HepG2 (cell line): ENCODE measurements around the gene FASTKD1. TPM values are rescaled to one million over a fixed set of nuclear protein-coding genes. Genes with fewer than 3 reads are reported as not detected.
A peak's percentile ranks its signal among the peaks of the same experiment; 100 is the strongest.

ENCODE experiments used
- ATAC-seq: fragments of 200-7000 bp; cut with Tn5 transposase; 3 replicates; pipeline ENCODE4 v1.9.1; 2020; ENCODE audit warnings: mild to moderate bottlenecking, moderate library complexity
- BruUV-seq: library from RNA; stranded (reverse); fragments of 400-500 nt; replicated peaks from 2 replicates; lab custom pipeline; 2021; lab: Mats Ljungman, UMichigan
- CTCF ChIA-PET: fragments of 300-600 bp; formaldehyde crosslinking; extraction: SDS; loops from one replicate; lab custom pipeline; 2021; ENCODE audit warnings: low total read pairs, inconsistent platforms, low intra/inter-chr PET ratio; lab: Yijun Ruan, JAX
- POLR2A ChIA-PET: fragments of 350-600 bp; sonication (Branson Sonifier 250); formaldehyde crosslinking; loops from one replicate; lab custom pipeline; 2020; ENCODE audit warnings: antibody characterized with exemption, inconsistent platforms; lab: Yijun Ruan, JAX
- DNase-seq: peaks from one replicate; pipeline ENCODE4 v3.0.0-alpha.2; 2015; ENCODE audit warnings: low spot score
- FAIRE-seq: peaks from 3 replicates; lab custom pipeline; 2011; peaks lifted over from hg19 to GRCh38; lab: Jason Lieb, UNC
- H2AFZ ChIP-seq: one replicate; pipeline ENCODE4 v1.6.1; 2011; ENCODE audit warnings: low read length, inconsistent platforms
- H3K27ac ChIP-seq: fragments of 300-600 bp; 3 replicates; pipeline ENCODE4 v1.8.0; 2011; ENCODE audit warnings: mixed run types, mild to moderate bottlenecking, mixed read lengths, low read length, inconsistent platforms; ENCODE audit not compliant: insufficient read depth; ENCODE audit errors: extremely low read length
- H3K27me3 ChIP-seq, 2 experiments: fragments of 200-600 bp in 1 of 2; 2 replicates in 1 of 2; 3 replicates in 1 of 2; pipeline versions ENCODE4 v1.6.0 to v1.8.0; 2011; ENCODE audit warnings: low read length in 2 of 2, mild to moderate bottlenecking in 2 of 2, moderate library complexity in 2 of 2, inconsistent platforms in 1 of 2; ENCODE audit not compliant: insufficient read depth in 2 of 2, control insufficient read depth in 1 of 2
- H3K36me3 ChIP-seq, 2 experiments: fragments of 200-600 bp in 1 of 2; replicated peaks in 1 of 2; 2 replicates in 1 of 2; 3 replicates in 1 of 2; pipeline versions ENCODE4 v1.5.1 to v1.8.0; 2011; ENCODE audit warnings: low read length in 2 of 2, inconsistent platforms in 1 of 2; ENCODE audit not compliant: insufficient read depth in 2 of 2, control insufficient read depth in 1 of 2
- H3K4me1 ChIP-seq: 2 replicates; pipeline ENCODE4 v1.5.1; 2012; ENCODE audit warnings: low read length, inconsistent platforms; ENCODE audit not compliant: insufficient read depth
- H3K4me2 ChIP-seq: 2 replicates; pipeline ENCODE4 v1.6.0; 2011; ENCODE audit warnings: low read depth, low read length, inconsistent platforms
- H3K4me3 ChIP-seq, 3 experiments: fragments of 200-600 bp in 1 of 3; sonication (generic), shearing (Covaris generic) in 1 of 3; replicated peaks in 1 of 3; 2 replicates each; pipeline ENCODE4 v1.5.1; 2011 to 2016; ENCODE audit warnings: low read length in 3 of 3, inconsistent platforms in 2 of 3, low read depth in 2 of 3, mild to moderate bottlenecking in 2 of 3, control low read depth in 1 of 3, mixed read lengths in 1 of 3; ENCODE audit not compliant: insufficient read depth in 1 of 3
- H3K79me2 ChIP-seq: one replicate; pipeline ENCODE4 v1.6.1; 2011; ENCODE audit warnings: low read length, inconsistent platforms; ENCODE audit not compliant: insufficient read depth
- H3K9ac ChIP-seq: 2 replicates; pipeline ENCODE4 v1.6.0; 2011; ENCODE audit warnings: mild to moderate bottlenecking, low read depth, low read length, inconsistent platforms; ENCODE audit not compliant: insufficient read depth
- H3K9me3 ChIP-seq: 2 replicates; pipeline ENCODE4 v1.5.1; 2012; ENCODE audit warnings: mild to moderate bottlenecking, low read length
- H4K20me1 ChIP-seq: 2 replicates; pipeline ENCODE4 v1.6.0; 2011; ENCODE audit warnings: inconsistent platforms, mild to moderate bottlenecking, low read length, moderate library complexity; ENCODE audit not compliant: insufficient read depth
- RFX1 ChIP-seq: fragments of 450-650 bp; IDR thresholded peaks from 2 replicates; pipeline ENCODE4 v1.6.1; 2017
- TBX3 ChIP-seq: fragments of 450-650 bp; IDR thresholded peaks from 2 replicates; pipeline ENCODE4 v1.6.1; 2017; ENCODE audit warnings: antibody characterized with exemption, mild to moderate bottlenecking, inconsistent platforms, borderline replicate concordance
- WIZ ChIP-seq: sonication (generic); formaldehyde crosslinking; IDR thresholded peaks from 2 replicates; pipeline ENCODE4 v1.5.1; 2020; ENCODE audit warnings: mild to moderate bottlenecking, missing genetic modification reagents
- ZNF224 ChIP-seq: sonication (generic); formaldehyde crosslinking; IDR thresholded peaks from 2 replicates; pipeline ENCODE4 v1.5.0; 2020; ENCODE audit warnings: mild to moderate bottlenecking, missing genetic modification reagents
- WGBS: methylation state at CpG from one replicate; pipeline ENCODE4 v1.1.6; 2017; ENCODE audit warnings: low lambda C conversion rate; 5-methylcytosine and 5-hydroxymethylcytosine counted together
- in situ Hi-C: cut with HindIII; loops from 2 replicates; pipeline ENCODE4 v1.10.0; 2017; ENCODE audit warnings: low pct_unique_long_range_greater_than_20kb; ENCODE audit not compliant: extremely low pct_ligation_motif_present
- intact Hi-C: fragments of 100-400 bp; cut with micrococcal nuclease; formaldehyde crosslinking; loops from one replicate; pipeline ENCODE4 v1.10.0; 2022; ENCODE audit not compliant: unreplicated experiment
- polyA plus RNA-seq, 8 experiments: library from polyadenylated mRNA; depleted of rRNA in 3 of 8; stranded (reverse) in 7 of 8; unstranded in 1 of 8; fragments of >200 nt; fragmentation: Illumina TruSeq in 4 of 8; extraction: Trizol in 4 of 8; gene quantifications; 2 replicates each; pipeline versions ENCODE4 v1.2.1 to v1.2.3, GENCODE V29; 2011 to 2016; ENCODE audit warnings: low read depth in 4 of 8, missing spikeins in 1 of 8, mixed read lengths in 1 of 8; ENCODE audit not compliant: insufficient read depth in 1 of 8
- total RNA-seq, 5 experiments: library from RNA; depleted of rRNA; stranded (reverse); fragments of >200 nt; fragmentation: Illumina TruSeq; extraction: Trizol; gene quantifications; 2 replicates each; pipeline ENCODE4 v1.2.3, GENCODE V29; 2016; ENCODE audit warnings: low read depth in 1 of 5
- TF ChIP-seq, protein P1 (sequence below): sonication (generic); formaldehyde crosslinking; IDR thresholded peaks from 2 replicates; pipeline ENCODE4 v1.9.0; 2022; ENCODE audit warnings: low read depth, missing genetic modification reagents
- TF ChIP-seq, protein P2 (sequence below): sonication (generic); formaldehyde crosslinking; IDR thresholded peaks from 2 replicates; pipeline ENCODE4 v1.8.0; 2022; ENCODE audit warnings: missing genetic modification reagents, mild to moderate bottlenecking, borderline replicate concordance

FASTKD1 gene
- total and polyA plus RNA-seq, 2 of the 13 experiments (the other 11 are each of a cell fraction or from before 2014, with no cell fraction given): 35.0 to 38.0 TPM

DNA sequence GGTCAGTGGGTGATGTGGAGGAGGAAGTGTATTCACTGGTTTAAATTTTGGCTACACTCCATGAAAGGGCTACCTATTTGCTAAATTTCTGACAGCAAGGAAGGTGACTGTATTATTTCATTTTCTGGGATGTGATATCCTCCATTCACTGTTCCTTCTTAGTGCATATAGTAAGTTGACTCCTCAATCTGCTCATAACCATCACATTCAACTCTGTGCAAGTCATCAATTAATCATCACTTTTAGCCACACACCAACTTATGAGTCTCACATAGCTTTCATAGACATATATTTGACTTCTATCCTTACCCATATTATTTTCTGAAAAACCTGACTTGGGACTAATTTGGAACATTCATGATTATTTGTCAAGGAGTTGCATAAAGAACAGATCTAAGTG is 47.2 kb downstream of the FASTKD1 start:
- H2AFZ ChIP-seq: no peak overlapping the region
- H3K27me3 ChIP-seq: no peaks in the 10 kb centered on the region
- in situ Hi-C loops: loop anchor here (10.0 kb wide), 1 partner anchor 148 kb away; no protein-coding TSS in a partner anchor
- CTCF ChIA-PET: no interaction called here
- DNase-seq: no peak
- TF ChIP-seq WIZ (CRISPR knock-in tag) (no peak), TBX3 (no peak)
- TF ChIP-seq, protein P1, sequence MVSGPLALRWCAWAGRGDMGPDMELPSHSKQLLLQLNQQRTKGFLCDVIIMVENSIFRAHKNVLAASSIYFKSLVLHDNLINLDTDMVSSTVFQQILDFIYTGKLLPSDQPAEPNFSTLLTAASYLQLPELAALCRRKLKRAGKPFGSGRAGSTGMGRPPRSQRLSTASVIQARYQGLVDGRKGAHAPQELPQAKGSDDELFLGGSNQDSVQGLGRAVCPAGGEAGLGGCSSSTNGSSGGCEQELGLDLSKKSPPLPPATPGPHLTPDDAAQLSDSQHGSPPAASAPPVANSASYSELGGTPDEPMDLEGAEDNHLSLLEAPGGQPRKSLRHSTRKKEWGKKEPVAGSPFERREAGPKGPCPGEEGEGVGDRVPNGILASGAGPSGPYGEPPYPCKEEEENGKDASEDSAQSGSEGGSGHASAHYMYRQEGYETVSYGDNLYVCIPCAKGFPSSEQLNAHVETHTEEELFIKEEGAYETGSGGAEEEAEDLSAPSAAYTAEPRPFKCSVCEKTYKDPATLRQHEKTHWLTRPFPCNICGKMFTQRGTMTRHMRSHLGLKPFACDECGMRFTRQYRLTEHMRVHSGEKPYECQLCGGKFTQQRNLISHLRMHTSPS: no peak
- H3K36me3 ChIP-seq: peaks cover 0 to 11% of the 10 kb centered on the region in 2 experiments; a peak in 1 of 5 replicates
- H3K9ac ChIP-seq: no peak overlapping the region
- no peak overlapping the region for H3K27ac ChIP-seq
- intact Hi-C loops: no loop called here
- no peak overlapping the region for H3K4me3 ChIP-seq
- FAIRE-seq: no peak
- no peak overlapping the region for H3K4me2 ChIP-seq
- ATAC-seq: no peak
- POLR2A ChIA-PET: no interaction called here
- H3K9me3 ChIP-seq: no peaks in the 10 kb centered on the region
- no peaks in the 10 kb centered on the region for H4K20me1 ChIP-seq
- peaks cover 19% of the 10 kb centered on the region for H3K4me1 ChIP-seq
- BruUV-seq: no TSS peak
- no peaks in the 10 kb centered on the region for H3K79me2 ChIP-seq

DNA sequence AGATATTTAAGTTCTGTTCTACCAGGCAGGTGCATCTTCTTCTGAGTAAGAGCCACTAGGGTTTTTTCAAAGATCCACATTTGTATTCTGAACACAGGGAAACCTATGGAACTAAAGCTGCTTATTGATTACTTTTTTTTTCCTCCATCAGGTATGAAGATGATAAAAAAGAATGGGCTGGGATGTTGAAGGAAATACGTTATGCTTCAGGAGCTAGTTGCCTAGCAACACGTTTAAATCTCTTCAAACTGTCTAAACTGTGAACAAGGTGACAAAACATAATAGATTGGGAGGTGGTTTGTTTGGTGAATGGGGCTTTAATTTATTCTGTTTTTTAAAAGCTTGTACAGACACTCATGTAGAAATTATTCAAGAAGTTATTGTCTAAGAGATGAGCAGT is 48.2 kb downstream of the FASTKD1 start:
- CTCF ChIA-PET: no interaction called here
- H3K4me3 ChIP-seq: no peak overlapping the region

More for the DNA sequence above, 48.2 kb downstream of the FASTKD1 start:
- Histone ChIP-seq H3K27me3 (no peaks in the 10 kb centered on the region), H3K36me3 (peaks cover 0 to 11% of the 10 kb centered on the region in 2 experiments; a peak in 1 of 5 replicates), H3K79me2 (no peaks in the 10 kb centered on the region), H3K4me2 (no peak overlapping the region), H3K27ac (no peak overlapping the region), H3K9ac (no peak overlapping the region), H4K20me1 (no peaks in the 10 kb centered on the region), H2AFZ (no peak overlapping the region)
- intact Hi-C loops: no loop called here
- DNase-seq: no peak
- in situ Hi-C loops: loop anchor here (10.0 kb wide), 1 partner anchor 149 kb away; no protein-coding TSS in a partner anchor
- POLR2A ChIA-PET: no interaction called here
- BruUV-seq: TSS peak; percentile 39
- FAIRE-seq: no peak
- 82% methylated on average over 2 of the region's 2 CpGs for WGBS
- TF ChIP-seq RFX1 (peak; percentile 24; the same call in 1 of the 2 replicates), ZNF224 (CRISPR knock-in tag) (no peak)
- TF ChIP-seq, protein P2, sequence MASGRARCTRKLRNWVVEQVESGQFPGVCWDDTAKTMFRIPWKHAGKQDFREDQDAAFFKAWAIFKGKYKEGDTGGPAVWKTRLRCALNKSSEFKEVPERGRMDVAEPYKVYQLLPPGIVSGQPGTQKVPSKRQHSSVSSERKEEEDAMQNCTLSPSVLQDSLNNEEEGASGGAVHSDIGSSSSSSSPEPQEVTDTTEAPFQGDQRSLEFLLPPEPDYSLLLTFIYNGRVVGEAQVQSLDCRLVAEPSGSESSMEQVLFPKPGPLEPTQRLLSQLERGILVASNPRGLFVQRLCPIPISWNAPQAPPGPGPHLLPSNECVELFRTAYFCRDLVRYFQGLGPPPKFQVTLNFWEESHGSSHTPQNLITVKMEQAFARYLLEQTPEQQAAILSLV (CRISPR knock-in tag): no peak
- TF ChIP-seq, all 625 proteins: peak for 1
- ATAC-seq: no peak
- Histone ChIP-seq H3K9me3 (no peaks in the 10 kb centered on the region), H3K4me1 (peaks cover 19% of the 10 kb centered on the region)
